Testis (tissue), 2 donors: ENCODE measurements around the gene TMEM232.

Experiments used
- CTCF ChIP-seq, 3 experiments: fragments of 450-650 bp in 2 of 3; fragments of 200-600 bp in 1 of 3; sonication (generic) in 1 of 3; IDR thresholded peaks; one replicate each; pipeline ENCODE4 v1.5.1; 2016 to 2019; ENCODE audit warnings: antibody characterized with exemption in 3 of 3, mild to moderate bottlenecking in 2 of 3, moderate library complexity in 1 of 3
- POLR2A ChIP-seq: fragments of 450-650 bp; IDR thresholded peaks from one replicate; pipeline ENCODE4 v1.6.1; 2017; ENCODE audit warnings: antibody characterized with exemption, mild to moderate bottlenecking, moderate library complexity

- TF ChIP-seq CTCF (IDR thresholded peaks at IDR 0.05) (no peak), POLR2A (no peak)
Measured at GRCh38 chr5:110727025-110727314, 499 bp upstream of the TMEM232 start.
